HG02943 (cell line): ENCODE results near the gene GAS2.
A peak's percentile ranks its signal among the peaks of the same experiment; 100 is the strongest.
"Not testable (repeated sequence)": the region's sequence is repeated elsewhere in the genome, so short reads cannot be mapped to it uniquely, and the experiment has no call there.

ENCODE experiments used
- ATAC-seq: cut with Tn5 transposase; IDR thresholded peaks from one replicate; pipeline ENCODE4 v1.9.1; 2021; ENCODE audit warnings: mild to moderate bottlenecking, low read depth, moderate library complexity; ENCODE audit not compliant: unreplicated experiment

Gene GAS2

DNA sequence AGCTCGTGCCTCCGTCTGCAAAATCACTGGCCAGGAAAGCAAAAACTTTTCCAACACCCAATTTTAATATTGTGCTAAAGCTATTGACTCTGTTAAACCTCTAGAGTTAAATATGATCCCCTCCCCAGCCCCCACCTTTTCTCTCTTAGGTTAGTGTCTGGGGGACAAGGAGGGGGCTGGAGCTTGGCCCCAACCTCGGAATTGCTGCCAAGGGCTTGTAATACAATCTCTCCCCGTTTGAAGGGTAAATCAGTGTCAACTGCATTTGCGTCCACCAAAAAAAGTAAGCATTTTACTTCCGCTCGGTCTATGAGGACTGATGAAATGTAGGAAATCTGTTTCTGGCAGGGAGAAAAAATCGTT is at the start of gene GAS2:
Gene GAS2, plus strand, starts transcription at position 287 of the 363 bp plus-strand sequence. CDS start 8,259 bp downstream, outside the sequence.
- peak; percentile 5 for ATAC-seq

DNA sequence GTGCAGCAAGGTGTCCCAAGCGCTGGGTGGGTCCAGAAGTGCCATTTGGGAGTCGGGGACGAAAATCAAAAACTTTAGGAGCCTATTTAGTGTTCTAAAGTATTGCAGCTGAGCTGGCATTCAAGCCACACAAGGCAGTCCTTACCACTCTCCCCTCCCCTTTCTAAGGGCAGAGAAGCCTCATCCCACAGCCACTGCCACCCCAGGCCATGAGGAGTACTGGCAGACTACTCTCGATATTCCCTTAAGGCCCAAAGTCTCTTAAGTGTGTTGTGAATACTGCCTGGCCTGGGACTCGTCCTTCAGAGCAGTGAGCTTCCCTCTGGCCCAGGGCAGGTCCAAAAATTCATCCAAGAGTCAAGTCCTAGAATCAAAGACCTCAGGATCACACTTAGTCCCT is 48.5 kb upstream of the GAS2 start:
- ATAC-seq, result no peak

GRCh38 chr11:22624742-22625447 is 41.5 kb upstream of the GAS2 start:
- peak; percentile 60 for ATAC-seq

DNA sequence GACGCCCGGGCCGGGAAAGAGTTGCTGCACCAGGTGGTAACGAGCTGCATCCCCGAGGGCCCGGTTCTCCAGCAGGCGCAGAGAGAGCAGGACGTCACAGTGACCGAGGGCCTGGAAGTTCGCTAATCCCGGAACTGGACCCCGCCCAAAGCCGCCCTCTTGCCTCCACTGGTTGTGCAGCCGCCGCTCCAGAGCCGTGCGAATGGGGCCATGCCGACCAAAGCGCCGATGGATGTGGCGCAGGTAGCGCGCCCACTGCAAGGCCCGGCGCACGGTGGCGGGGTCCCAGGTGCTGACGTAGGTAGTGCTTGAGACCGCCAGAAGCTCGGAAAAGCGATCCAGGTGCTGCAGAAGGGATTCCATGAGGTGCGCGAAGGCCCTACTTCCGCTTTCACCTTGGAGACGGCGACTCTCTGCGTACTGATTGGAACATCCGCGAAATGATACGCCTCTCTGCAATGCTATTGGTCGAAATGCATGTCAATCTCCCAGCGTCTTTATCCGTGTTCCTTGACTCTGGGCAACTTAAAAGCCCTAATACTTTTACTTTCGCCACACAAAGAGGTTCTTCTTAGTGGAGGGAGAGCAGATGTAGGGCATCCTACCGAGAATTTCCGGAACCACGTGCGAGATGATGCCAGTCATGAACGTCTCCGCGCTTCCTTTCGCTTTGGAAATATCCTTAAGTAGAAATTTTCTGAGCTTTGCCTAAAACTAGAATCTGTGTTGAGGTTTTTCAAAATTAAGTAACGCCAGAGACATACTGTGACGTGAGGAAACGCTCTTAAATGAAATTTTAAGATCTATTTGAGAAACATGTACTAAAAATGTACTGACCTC is 40.7 kb upstream of the GAS2 start, which contains the start of gene FANCF:
Gene FANCF, minus strand, starts transcription at position 376 of the 840 bp plus-strand sequence. Its CDS starts 13 bp downstream, at position 363.
- peak; percentile 96 for ATAC-seq

DNA sequence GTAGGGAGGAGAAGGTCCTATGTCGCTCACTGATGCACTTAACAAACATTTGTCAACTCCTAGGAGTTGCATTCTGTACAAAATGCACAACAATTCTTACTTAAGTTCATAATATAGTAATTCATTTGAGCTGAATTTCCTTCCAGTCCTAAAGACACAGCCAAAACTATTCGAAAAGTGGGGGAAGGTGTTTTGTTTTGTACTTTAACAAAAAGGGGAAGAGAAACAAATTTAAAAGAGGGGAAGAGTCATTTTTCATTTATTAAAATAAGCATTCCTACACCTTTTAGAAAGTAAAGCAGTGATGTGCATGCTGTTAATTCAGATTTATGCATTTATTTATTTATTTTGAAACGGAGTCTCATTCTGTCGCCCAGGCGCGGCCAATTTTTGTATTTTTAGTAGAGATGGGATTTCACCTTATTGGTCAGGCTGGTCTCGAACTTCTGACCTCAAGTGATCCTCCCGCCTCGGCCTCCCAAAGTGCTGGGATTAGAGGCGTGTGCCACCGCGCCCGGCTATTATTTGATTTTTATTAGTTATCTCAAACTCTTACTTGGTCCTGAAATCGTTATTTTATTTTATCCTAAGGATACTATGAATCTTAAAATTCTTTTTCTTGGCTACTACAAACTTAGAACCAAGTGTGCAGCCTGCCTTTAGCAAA is 39.7 kb upstream of the GAS2 start:
- ATAC-seq, result no peak

- ATAC-seq, result no peak
These were observed 39.0 kb upstream of the GAS2 start for GRCh38 chr11:22627421-22627820.

DNA sequence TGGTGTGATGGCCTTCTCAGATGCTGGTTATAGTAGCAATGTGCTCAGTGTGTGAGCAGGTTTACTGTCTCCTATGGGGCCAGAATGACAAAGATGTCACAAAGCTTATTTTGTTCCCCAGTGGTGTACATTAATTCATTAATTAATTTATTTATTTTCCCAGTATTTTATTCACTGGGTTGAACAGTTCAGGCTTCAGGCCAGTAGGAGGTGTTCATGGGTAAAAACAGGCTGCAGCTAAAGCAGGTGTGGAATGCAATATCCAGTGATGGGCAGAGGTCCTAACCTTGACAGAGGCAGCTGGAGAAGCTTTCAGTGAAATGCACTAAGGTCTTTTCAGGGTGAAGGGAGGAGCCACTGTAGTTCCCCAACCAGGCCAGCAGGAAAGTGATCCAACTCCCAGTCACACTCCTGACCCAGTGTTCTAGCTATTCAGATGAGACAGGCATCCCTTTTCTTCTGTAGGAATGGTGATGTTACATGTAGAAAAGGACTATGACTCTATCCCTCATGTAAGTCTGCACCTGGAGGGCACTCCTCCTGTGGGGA is 33.0 kb upstream of the GAS2 start:
- no peak for ATAC-seq

- ATAC-seq, result no peak
These were observed 31.3 kb upstream of the GAS2 start for GRCh38 chr11:22634897-22635629.

GRCh38 chr11:22635689-22636088 is 30.7 kb upstream of the GAS2 start:
- no peak for ATAC-seq

DNA sequence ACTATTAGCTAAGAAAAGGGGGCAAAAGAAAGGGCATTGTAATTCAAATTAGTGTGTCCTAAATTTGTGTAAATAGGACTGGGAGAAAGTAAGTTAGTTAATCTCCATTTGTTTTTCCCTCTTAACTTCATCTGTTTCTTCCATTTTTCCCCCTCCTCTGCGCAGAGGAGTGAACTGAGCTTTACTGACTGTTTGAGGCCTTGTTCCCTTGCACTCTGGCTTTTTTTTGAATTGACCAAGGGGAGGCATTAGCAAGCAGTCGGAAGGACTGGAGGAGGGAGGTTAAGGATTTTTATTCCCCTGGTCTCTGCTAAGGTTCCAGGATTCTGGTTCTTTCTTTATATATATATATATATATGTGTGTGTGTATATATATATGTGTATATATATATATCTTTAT is 25.5 kb upstream of the GAS2 start:
- ATAC-seq, result no peak

DNA sequence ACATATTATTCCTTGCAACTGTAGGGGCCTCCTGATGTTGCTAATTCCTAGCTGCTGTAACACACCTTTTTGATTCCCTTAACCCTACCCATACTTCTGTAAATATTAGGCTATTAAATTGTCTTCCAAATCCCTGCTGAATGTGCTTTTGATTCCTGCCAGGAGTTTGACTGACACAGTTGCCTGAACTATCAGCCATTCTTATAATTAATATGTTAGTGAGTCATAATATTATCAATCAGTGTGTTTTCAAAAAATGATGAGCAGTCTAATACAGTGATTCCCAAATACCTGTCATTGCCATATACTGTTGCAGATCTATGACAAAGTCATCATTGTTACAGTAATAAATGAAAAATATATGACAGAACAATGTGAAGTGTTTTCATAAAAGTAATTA is 24.9 kb upstream of the GAS2 start:
- no peak for ATAC-seq

GRCh38 chr11:22652346-22652745 is 14.1 kb upstream of the GAS2 start:
- not testable (repeated sequence) for ATAC-seq

DNA sequence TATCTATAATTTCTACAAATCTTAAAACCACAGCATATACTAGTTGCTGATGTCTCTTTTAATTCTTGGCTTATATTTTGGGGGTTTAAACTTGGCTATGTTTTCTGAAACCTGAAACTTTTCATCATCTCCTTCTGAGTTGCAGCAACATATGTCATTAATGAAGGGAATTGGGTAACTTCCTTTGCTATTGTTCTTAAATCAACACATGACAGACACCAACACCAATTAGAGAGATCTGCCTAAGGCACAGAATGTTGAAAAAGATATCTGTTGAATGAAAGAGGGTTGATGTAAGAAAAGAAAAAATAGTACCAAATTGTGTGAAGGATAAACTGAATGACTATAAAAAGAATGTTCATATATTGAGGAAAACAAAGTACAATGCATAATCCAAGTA is 10.3 kb upstream of the GAS2 start:
- ATAC-seq, result no peak

DNA sequence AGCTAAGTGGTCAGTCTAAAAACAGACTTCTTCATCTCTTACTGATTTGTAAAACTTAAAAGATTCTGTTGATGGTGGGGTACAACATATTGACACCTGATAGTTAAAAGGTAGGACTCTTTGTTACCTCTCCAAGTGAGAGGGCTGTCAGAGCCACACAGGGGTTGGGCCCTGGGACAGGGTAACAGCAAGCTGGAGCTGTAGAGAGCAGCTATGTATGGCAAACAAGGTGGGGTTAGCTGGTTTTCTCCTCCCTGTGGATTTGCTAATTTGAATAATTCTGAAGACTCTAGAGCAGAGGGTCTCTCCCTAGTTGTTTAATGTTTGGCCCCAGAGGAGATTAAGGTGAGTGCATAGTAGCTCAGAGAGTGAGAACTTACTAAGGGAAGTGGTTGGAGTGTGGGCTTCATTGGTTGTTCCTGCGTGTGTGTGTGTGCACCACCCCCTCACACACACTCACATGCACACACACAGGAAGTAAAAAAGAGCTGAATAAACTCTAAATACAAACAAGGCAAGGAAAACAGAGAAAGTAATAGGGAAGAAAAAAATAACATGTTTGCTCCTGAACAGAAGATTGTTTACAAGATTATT is 9.2 kb upstream of the GAS2 start:
- peak; percentile 93 for ATAC-seq

DNA sequence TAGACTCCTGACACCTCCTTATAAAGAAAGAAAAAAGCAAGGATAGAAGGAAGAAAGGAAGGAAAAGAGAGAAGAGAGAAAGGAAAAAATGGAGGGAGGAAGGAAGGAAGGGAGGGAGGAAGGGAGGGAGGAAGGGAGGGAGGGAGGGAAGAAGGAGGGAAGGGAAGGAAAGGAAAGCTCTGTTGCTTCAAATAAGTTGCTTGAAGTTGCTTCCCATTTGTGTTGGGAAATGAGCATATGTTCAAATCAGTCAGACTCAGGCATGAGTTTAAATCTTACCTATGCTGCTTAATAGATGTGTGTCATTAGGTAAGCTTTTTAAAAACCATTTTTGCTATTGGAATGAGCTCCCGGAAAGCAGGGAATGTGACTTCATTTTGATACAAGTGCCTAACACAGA is 6.6 kb upstream of the GAS2 start:
- ATAC-seq, result no peak

DNA sequence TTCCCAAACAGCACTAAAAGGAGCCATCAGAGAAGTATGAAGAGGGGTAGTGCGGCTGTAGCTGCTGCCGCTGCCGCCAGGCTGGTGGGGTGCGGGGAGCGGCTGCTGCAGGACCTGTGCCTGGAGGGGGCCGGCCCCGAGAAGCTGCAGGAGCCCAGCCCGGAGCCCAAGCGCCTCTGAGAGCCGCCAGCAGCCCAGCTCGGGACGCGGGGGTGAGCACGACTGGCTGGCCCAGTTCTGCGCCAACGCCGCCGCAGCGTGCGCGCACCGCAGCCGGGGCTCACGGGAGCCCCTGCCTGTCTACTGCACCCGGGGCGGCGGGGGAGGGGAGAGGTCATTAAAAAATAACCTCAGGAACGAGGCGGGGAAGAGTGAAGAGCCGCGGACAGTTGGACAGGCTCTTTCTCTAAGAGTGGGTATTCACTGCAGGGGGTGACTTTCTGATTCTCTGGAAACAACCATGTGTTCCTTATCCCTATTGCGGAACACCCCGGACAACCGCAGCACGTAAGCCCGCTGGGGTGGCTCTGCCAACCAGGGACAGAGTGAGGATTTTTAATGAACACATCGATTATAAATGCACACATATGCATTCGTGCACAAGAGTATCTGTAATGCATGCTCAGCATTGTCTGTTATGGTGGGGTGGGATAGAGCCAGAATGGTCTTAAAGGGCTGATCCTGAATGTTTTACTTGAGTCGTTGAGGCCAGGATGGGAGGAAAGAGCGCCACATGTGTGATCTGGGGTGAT is 453 bp downstream of the GAS2 start:
- peak; percentile 43 for ATAC-seq

- peak; percentile 31 for ATAC-seq
These were observed 1.8 kb downstream of the GAS2 start for GRCh38 chr11:22668005-22668796.

- no peak for ATAC-seq
These were observed 3.0 kb downstream of the GAS2 start for GRCh38 chr11:22669368-22669767.
